ENCODE data around the gene PDGFB. TPM values are rescaled to one million over a fixed set of nuclear protein-coding genes. Genes with fewer than 3 reads are reported as not detected.

PDGFB gene
- total RNA-seq, 1 donor from 2014 or later, result 1.1 TPM

GRCh38 chr22:39216143-39216490, 28.7 kb downstream of the PDGFB start:
- Histone ChIP-seq H3K4me3 (ENCODE audit: low read depth, low read length) (no peak overlapping the region), H3K36me3 (ENCODE audit: control insufficient read depth, insufficient read depth, low read length) (no peaks in the 10 kb centered on the region), H3K27me3 (ENCODE audit: control insufficient read depth, insufficient read depth, low read length) (no peaks in the 10 kb centered on the region)
- no peak for FAIRE-seq
- no peak for TF ChIP-seq CTCF (IDR thresholded peaks at IDR 0.05; ENCODE audit: insufficient read depth, low read length, severe bottlenecking)
- DNase-seq (ENCODE audit: low read depth), result no peak

GRCh38 chr22:39215426-39216142, 29.2 kb downstream of the PDGFB start:
- DNase-seq (ENCODE audit: low read depth), result no peak
- no peaks in the 10 kb centered on the region for H3K27me3 ChIP-seq (ENCODE audit: control insufficient read depth, insufficient read depth, low read length)
- no peak for FAIRE-seq
- no peaks in the 10 kb centered on the region for H3K36me3 ChIP-seq (ENCODE audit: control insufficient read depth, insufficient read depth, low read length)
- H3K4me3 ChIP-seq (ENCODE audit: low read depth, low read length), result no peak overlapping the region
- peak; percentile 16 for TF ChIP-seq CTCF (IDR thresholded peaks at IDR 0.05; ENCODE audit: insufficient read depth, low read length, severe bottlenecking)

- Histone ChIP-seq H3K36me3 (ENCODE audit: control insufficient read depth, insufficient read depth, low read length) (no peaks in the 10 kb centered on the region), H3K4me3 (ENCODE audit: low read depth, low read length) (no peak overlapping the region), H3K27me3 (ENCODE audit: control insufficient read depth, insufficient read depth, low read length) (no peaks in the 10 kb centered on the region)
- no peak for FAIRE-seq
- DNase-seq (ENCODE audit: low read depth), result no peak
- TF ChIP-seq CTCF (IDR thresholded peaks at IDR 0.05; ENCODE audit: insufficient read depth, low read length, severe bottlenecking), result no peak
Measured at GRCh38 chr22:39215070-39215396, 29.7 kb downstream of the PDGFB start.

GRCh38 chr22:39214383-39215069, 30.3 kb downstream of the PDGFB start:
- peak; percentile 93 for DNase-seq (ENCODE audit: low read depth)
- H3K4me3 ChIP-seq (ENCODE audit: low read depth, low read length), result no peak overlapping the region

GRCh38 chr22:39214006-39214382, 30.8 kb downstream of the PDGFB start:
- H3K36me3 ChIP-seq (ENCODE audit: control insufficient read depth, insufficient read depth, low read length), result no peaks in the 10 kb centered on the region
- H3K4me3 ChIP-seq (ENCODE audit: low read depth, low read length), result no peak overlapping the region
- DNase-seq (ENCODE audit: low read depth) (no peak), FAIRE-seq (no peak)
- TF ChIP-seq CTCF (IDR thresholded peaks at IDR 0.05; ENCODE audit: insufficient read depth, low read length, severe bottlenecking), result no peak
- H3K27me3 ChIP-seq (ENCODE audit: control insufficient read depth, insufficient read depth, low read length), result no peaks in the 10 kb centered on the region

More at GRCh38 chr22:39214383-39215069, 30.3 kb downstream of the PDGFB start:
- no peak for TF ChIP-seq CTCF (IDR thresholded peaks at IDR 0.05; ENCODE audit: insufficient read depth, low read length, severe bottlenecking)
- peak; percentile 28 for FAIRE-seq
- Histone ChIP-seq H3K27me3 (ENCODE audit: control insufficient read depth, insufficient read depth, low read length) (no peaks in the 10 kb centered on the region), H3K36me3 (ENCODE audit: control insufficient read depth, insufficient read depth, low read length) (no peaks in the 10 kb centered on the region)

Measured in bronchial epithelial cell (primary cell).